Natural killer cell (primary cell): ENCODE data around the gene POC1A. TPM values are rescaled to one million over a fixed set of nuclear protein-coding genes. Genes with fewer than 3 reads are reported as not detected.

Source experiments
- ATAC-seq, 3 donors: fragments of 150-1000 bp in 2 of 3; fragments of 200-7000 bp in 1 of 3; cut with Tn5 transposase; 1 replicate in 1 of 3; 2 replicates in 2 of 3; pipeline ENCODE4 v1.10.0; 2021; ENCODE audit warnings: mild to moderate bottlenecking in 2 of 3, moderate library complexity in 2 of 3
- DNase-seq, 2 donors: peaks; one replicate each; pipeline versions ENCODE4 v3.0.0 to v3.0.0-alpha.2; 2013 to 2021; ENCODE audit warnings: mixed read lengths in 1 of 2
- H3K27ac ChIP-seq: one replicate; pipeline ENCODE4 v1.5.1; 2013; ENCODE audit warnings: mild to moderate bottlenecking, low read length
- H3K27me3 ChIP-seq: one replicate; pipeline ENCODE4 v1.6.1; 2013; ENCODE audit warnings: low read length; ENCODE audit not compliant: control insufficient read depth, insufficient read depth
- H3K36me3 ChIP-seq: one replicate; pipeline ENCODE4 v1.6.1; 2013; ENCODE audit warnings: low read length; ENCODE audit not compliant: control insufficient read depth, insufficient read depth
- H3K4me1 ChIP-seq: one replicate; pipeline ENCODE4 v1.6.1; 2013; ENCODE audit warnings: low read length; ENCODE audit not compliant: control insufficient read depth, insufficient read depth
- H3K4me3 ChIP-seq: one replicate; pipeline ENCODE4 v1.5.1; 2013; ENCODE audit warnings: low read length
- H3K9me3 ChIP-seq: one replicate; pipeline ENCODE4 v1.6.1; 2013; ENCODE audit warnings: low read length; ENCODE audit not compliant: control insufficient read depth, insufficient read depth
- H3K27ac Mint-ChIP-seq, 2 donors: one replicate each; pipeline ENCODE4 v1.8.0; 2022; ENCODE audit warnings: mild to moderate bottlenecking in 2 of 2, mixed read lengths in 2 of 2, moderate library complexity in 1 of 2
- H3K27me3 Mint-ChIP-seq, 2 donors: one replicate each; pipeline ENCODE4 v1.8.0; 2022; ENCODE audit warnings: low read depth in 2 of 2, mixed read lengths in 2 of 2
- H3K36me3 Mint-ChIP-seq: one replicate; pipeline ENCODE4 v1.8.0; 2022; ENCODE audit warnings: mixed read lengths
- H3K4me1 Mint-ChIP-seq, 2 donors: one replicate each; pipeline ENCODE4 v1.8.0; 2022; ENCODE audit warnings: mixed read lengths in 2 of 2
- H3K4me3 Mint-ChIP-seq: one replicate; pipeline ENCODE4 v1.8.0; 2022; ENCODE audit warnings: mild to moderate bottlenecking, moderate library complexity, mixed read lengths
- H3K9me3 Mint-ChIP-seq, 2 donors: one replicate each; pipeline ENCODE4 v1.8.0; 2022; ENCODE audit warnings: mixed read lengths in 2 of 2
- WGBS: methylation state at CpG from one replicate; pipeline ENCODE4 v1.1.7; 2013; ENCODE audit warnings: missing lambda C conversion rate; ENCODE audit not compliant: insufficient coverage; 5-methylcytosine and 5-hydroxymethylcytosine counted together
- intact Hi-C: fragments of 100-400 bp; cut with micrococcal nuclease; formaldehyde crosslinking; loops from one replicate; pipeline ENCODE4 v1.14.2; 2022
- total RNA-seq, 4 donors: library from RNA; stranded (reverse); fragments of 120-200 nt in 1 of 4; gene quantifications; one replicate each; pipeline versions ENCODE4 v1.2.3 to v1.2.4, GENCODE V29; 2013 to 2022
- TF ChIP-seq, protein P1 (sequence below): fragments of 200-600 bp; IDR thresholded peaks from one replicate; pipeline ENCODE4 v1.8.0; 2022; ENCODE audit warnings: antibody characterized with exemption

Gene POC1A
- total RNA-seq, 3 donors from 2014 or later (not counting 1 experiment from before 2014, with no cell fraction given), result 1.3 to 2.6 (median 2.4) TPM

GRCh38 chr3:52037291-52037690 is 116.9 kb downstream of the POC1A start:
- no peak for DNase-seq
- no peak for ATAC-seq
- H3K9me3 ChIP-seq, result no peaks in the 10 kb centered on the region
- no peaks in the 10 kb centered on the region for H3K36me3 ChIP-seq
- no peak overlapping the region for H3K4me3 ChIP-seq
- WGBS, result 96% methylated on average over 4 of the region's 4 CpGs
- Mint-ChIP-seq H3K36me3 (no peaks in the 10 kb centered on the region), H3K27me3 (peaks cover 0 to 3% of the 10 kb centered on the region in 2 donors), H3K4me1 (peaks cover 0 to 5% of the 10 kb centered on the region in 2 donors), H3K27ac (no peak overlapping the region), H3K9me3 (no peaks in the 10 kb centered on the region), H3K4me3 (no peak overlapping the region)
- TF ChIP-seq, protein P1, sequence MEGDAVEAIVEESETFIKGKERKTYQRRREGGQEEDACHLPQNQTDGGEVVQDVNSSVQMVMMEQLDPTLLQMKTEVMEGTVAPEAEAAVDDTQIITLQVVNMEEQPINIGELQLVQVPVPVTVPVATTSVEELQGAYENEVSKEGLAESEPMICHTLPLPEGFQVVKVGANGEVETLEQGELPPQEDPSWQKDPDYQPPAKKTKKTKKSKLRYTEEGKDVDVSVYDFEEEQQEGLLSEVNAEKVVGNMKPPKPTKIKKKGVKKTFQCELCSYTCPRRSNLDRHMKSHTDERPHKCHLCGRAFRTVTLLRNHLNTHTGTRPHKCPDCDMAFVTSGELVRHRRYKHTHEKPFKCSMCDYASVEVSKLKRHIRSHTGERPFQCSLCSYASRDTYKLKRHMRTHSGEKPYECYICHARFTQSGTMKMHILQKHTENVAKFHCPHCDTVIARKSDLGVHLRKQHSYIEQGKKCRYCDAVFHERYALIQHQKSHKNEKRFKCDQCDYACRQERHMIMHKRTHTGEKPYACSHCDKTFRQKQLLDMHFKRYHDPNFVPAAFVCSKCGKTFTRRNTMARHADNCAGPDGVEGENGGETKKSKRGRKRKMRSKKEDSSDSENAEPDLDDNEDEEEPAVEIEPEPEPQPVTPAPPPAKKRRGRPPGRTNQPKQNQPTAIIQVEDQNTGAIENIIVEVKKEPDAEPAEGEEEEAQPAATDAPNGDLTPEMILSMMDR, result no peak
- intact Hi-C loops, result no loop called here
- no peaks in the 10 kb centered on the region for H3K27me3 ChIP-seq
- no peak overlapping the region for H3K27ac ChIP-seq
- H3K4me1 ChIP-seq, result no peaks in the 10 kb centered on the region

GRCh38 chr3:52036829-52037228 is 117.4 kb downstream of the POC1A start:
- H3K4me1 ChIP-seq, result no peaks in the 10 kb centered on the region
- no peak overlapping the region for H3K27ac ChIP-seq
- no peaks in the 10 kb centered on the region for H3K9me3 ChIP-seq
- ATAC-seq (peak in 1 of 3 donors; percentile 43), DNase-seq (peak in 1 of 2 donors; percentile 53)
- intact Hi-C loops, result no loop called here
- Mint-ChIP-seq H3K27me3 (peaks cover 0 to 3% of the 10 kb centered on the region in 2 donors), H3K9me3 (no peaks in the 10 kb centered on the region), H3K27ac (no peak overlapping the region), H3K4me1 (peaks cover 0 to 5% of the 10 kb centered on the region in 2 donors), H3K4me3 (no peak overlapping the region), H3K36me3 (no peaks in the 10 kb centered on the region)
- WGBS, result 43% methylated on average over 4 of the region's 5 CpGs
- TF ChIP-seq, protein P1, result no peak
- H3K4me3 ChIP-seq, result no peak overlapping the region
- H3K36me3 ChIP-seq, result no peaks in the 10 kb centered on the region
- H3K27me3 ChIP-seq, result no peaks in the 10 kb centered on the region

DNA sequence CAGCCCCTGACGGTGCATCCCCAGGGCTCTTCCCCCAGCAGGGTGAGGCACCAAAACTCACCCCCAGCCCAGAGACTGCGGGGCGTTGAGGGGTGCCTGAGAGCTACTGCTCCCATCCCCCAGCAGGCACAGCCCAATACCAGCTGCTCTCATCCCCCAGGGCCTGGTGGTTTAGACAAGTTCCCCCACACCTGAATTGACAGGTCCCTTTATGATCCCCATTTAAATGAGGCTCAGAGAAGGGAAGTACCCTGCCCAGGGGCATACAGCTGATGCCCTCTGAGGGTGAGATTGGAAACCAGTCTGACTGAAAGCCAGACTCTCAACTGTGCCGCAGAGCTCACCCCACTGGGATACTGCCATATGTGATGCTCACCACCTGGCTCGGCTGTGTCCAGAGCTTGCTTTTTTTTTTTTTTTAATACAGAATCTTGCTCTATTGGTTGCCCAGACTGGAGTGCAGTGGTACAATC is 118.0 kb downstream of the POC1A start:
- H3K4me3 ChIP-seq, result no peak overlapping the region
- H3K4me1 ChIP-seq, result no peaks in the 10 kb centered on the region
- no peak overlapping the region for H3K27ac ChIP-seq
- H3K9me3 ChIP-seq, result no peaks in the 10 kb centered on the region
- WGBS, result 71% methylated on average over 5 of the region's 5 CpGs
- H3K36me3 Mint-ChIP-seq, result no peaks in the 10 kb centered on the region
- H3K9me3 Mint-ChIP-seq, result no peaks in the 10 kb centered on the region
- DNase-seq (no peak), ATAC-seq (no peak)
- no peaks in the 10 kb centered on the region for H3K27me3 ChIP-seq
- H3K27ac Mint-ChIP-seq, result no peak overlapping the region
- peaks cover 0 to 3% of the 10 kb centered on the region in 2 donors for H3K27me3 Mint-ChIP-seq
- H3K36me3 ChIP-seq, result no peaks in the 10 kb centered on the region
- H3K4me3 Mint-ChIP-seq, result no peak overlapping the region
- peaks cover 0 to 4% of the 10 kb centered on the region in 2 donors for H3K4me1 Mint-ChIP-seq
- TF ChIP-seq, protein P1, result no peak
- intact Hi-C loops, result no loop called here

DNA sequence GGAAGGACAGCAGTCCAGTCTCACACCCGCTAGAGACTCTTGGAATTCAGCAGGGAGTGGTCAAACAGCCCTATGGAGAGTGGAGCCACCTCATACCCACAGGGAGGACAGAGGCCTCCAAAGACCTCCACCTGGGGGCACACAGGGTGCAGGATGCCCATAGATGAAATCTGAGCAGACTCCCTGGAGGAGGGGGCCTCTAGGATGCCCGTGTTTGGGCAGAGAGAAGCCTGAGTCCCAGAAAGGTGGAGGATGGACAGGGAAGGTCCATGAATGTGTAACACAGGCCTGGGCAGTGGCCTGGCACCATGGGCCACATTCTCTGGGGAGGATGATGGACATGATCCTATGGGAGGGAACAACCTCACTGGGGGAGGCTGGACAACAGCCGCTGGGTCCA is 119.6 kb downstream of the POC1A start:
- ATAC-seq, result no peak
- Mint-ChIP-seq H3K9me3 (no peaks in the 10 kb centered on the region), H3K4me1 (no peaks in the 10 kb centered on the region), H3K27me3 (peaks cover 0 to 2% of the 10 kb centered on the region in 2 donors), H3K27ac (no peak overlapping the region), H3K4me3 (no peak overlapping the region), H3K36me3 (no peaks in the 10 kb centered on the region)
- TF ChIP-seq, protein P1, result no peak
- Histone ChIP-seq H3K27me3 (no peaks in the 10 kb centered on the region), H3K27ac (no peak overlapping the region), H3K36me3 (no peaks in the 10 kb centered on the region), H3K4me1 (no peaks in the 10 kb centered on the region), H3K9me3 (no peaks in the 10 kb centered on the region), H3K4me3 (no peak overlapping the region)
- DNase-seq, result no peak
- intact Hi-C loops, result no loop called here
- WGBS, result 95% methylated on average over 3 of the region's 3 CpGs
